ENCODE results near the gene MARCHF10. TPM values are rescaled to one million over a fixed set of nuclear protein-coding genes. Genes with fewer than 3 reads are reported as not detected.

Gene MARCHF10
- total and polyA plus RNA-seq, 2 of the 4 experiments (the other 2 are of a cell fraction): 0.18 to 0.74 TPM

GRCh38 chr17:62712171-62712581 is 95.9 kb downstream of the MARCHF10 start:
- Histone ChIP-seq H3K36me3 (ENCODE audit: control insufficient read depth, insufficient read depth, low read length) (no peaks in the 10 kb centered on the region), H2BK15ac (ENCODE audit: low read depth, low read length) (peak overlapping the region; percentile 74; the same call in 2 of the 3 replicates), H4K8ac (ENCODE audit: low read depth in 2 of 2, low read length in 2 of 2) (peak overlapping the region in 1 of 2 experiments; percentile 39; a peak in 1 of 4 replicates), H3K23ac (ENCODE audit: low read depth, low read length) (peak overlapping the region; percentile 27; the same call in 1 of the 2 replicates), H2AFZ (replicated peaks; ENCODE audit: low read length, poor library complexity) (peak overlapping the region; percentile 68), H3K4ac (ENCODE audit: low read depth, low read length) (peak overlapping the region; percentile 39), H2BK20ac (ENCODE audit: low read depth, low read length) (no peak overlapping the region), H4K20me1 (ENCODE audit: insufficient read depth, low read length) (no peaks in the 10 kb centered on the region), H2AK5ac (ENCODE audit: low read depth, low read length) (peak overlapping the region; percentile 89), H3K14ac (replicated peaks; ENCODE audit: low read depth, low read length) (no peak overlapping the region; the same call in 1 of the 2 replicates), H3K4me3 (ENCODE audit: insufficient read depth, low read depth, low read length) (no peak overlapping the region), H3K9me1 (ENCODE audit: insufficient read depth, low read length) (peaks cover 19% of the 10 kb centered on the region), H3K9me3 (ENCODE audit: control insufficient read depth, insufficient read depth, low read length) (peaks cover 7% of the 10 kb centered on the region), H3K18ac (ENCODE audit: low read depth, low read length) (peak overlapping the region; percentile 50; the same call in 1 of the 2 replicates), H2BK5ac (ENCODE audit: low read depth, low read length, poor library complexity, severe bottlenecking) (no peak overlapping the region), H4K5ac (ENCODE audit: low read depth, low read length) (no peak overlapping the region), H3K27me3 (ENCODE audit: control insufficient read depth, insufficient read depth, low read length) (no peaks in the 10 kb centered on the region), H3K79me1 (ENCODE audit: low read depth in 1 of 2, low read length in 2 of 2) (no peaks in the 10 kb centered on the region), H3K27ac (ENCODE audit: insufficient read depth, low read length) (no peak overlapping the region), H2BK120ac (ENCODE audit: low read depth, low read length) (peak overlapping the region; percentile 59), H3K56ac (ENCODE audit: extremely low read depth, insufficient read depth, low read length) (no peak overlapping the region), H4K91ac (ENCODE audit: insufficient read depth, low read depth, low read length) (peak overlapping the region; percentile 48; the same call in 1 of the 2 replicates), H3K4me1 (ENCODE audit: control insufficient read depth, insufficient read depth, low read length) (peaks cover 12% of the 10 kb centered on the region), H3K4me2 (ENCODE audit: low read depth, low read length) (no peak overlapping the region), H3K9ac (ENCODE audit: low read depth, low read length) (no peak overlapping the region), H2AK9ac (replicated peaks; ENCODE audit: low read depth, low read length, poor library complexity) (peak overlapping the region; percentile 50)
- BruUV-seq (replicated peaks): no TSS peak
- dilution Hi-C loops (cut with HindIII; ENCODE audit: low sequenced_read_pairs, unreplicated experiment): no loop called here
- WGBS, 2 experiments (ENCODE audit: extremely low coverage in 2 of 2, insufficient read length in 1 of 2): 90% methylated on average over 6 of the region's 8 CpGs; no CpG with 5 or more reads in 1 of the 2 experiments
- no peak for TF ChIP-seq CTCF (conservative IDR thresholded peaks at IDR 0.05; ENCODE audit: low read depth, low read length)
- TF ChIP-seq NFE2L2 (IDR thresholded peaks at IDR 0.05; ENCODE audit: low read depth, low read length): no peak
- TF ChIP-seq ELK1 (IDR thresholded peaks at IDR 0.05; ENCODE audit: borderline replicate concordance, low read depth, low read length): no peak
- TF ChIP-seq BHLHE40 (IDR thresholded peaks at IDR 0.05; ENCODE audit: low read depth, low read length): no peak
- no peak for TF ChIP-seq SMC3 (IDR thresholded peaks at IDR 0.05; ENCODE audit: low read depth, low read length)
- no peak for TF ChIP-seq RFX5 (IDR thresholded peaks at IDR 0.05; ENCODE audit: low read depth, low read length)
- POLR2A ChIA-PET (ENCODE audit: unreplicated experiment): no interaction called here
- ATAC-seq (ENCODE audit: low read depth) (no peak), DNase-seq (no peak)
- intact Hi-C loops (cut with micrococcal nuclease): loop anchor here (5.0 kb wide), 1 partner anchor 65 kb away; no protein-coding TSS in a partner anchor
- in situ Hi-C loops (cut with MboI; ENCODE audit: low sequenced_read_pairs): no loop called here
- CTCF ChIA-PET: no interaction called here

Measured in IMR-90 (cell line).